KMS-11 (cell line): ENCODE results near the gene CMIP.

Experiments
- H2AFZ ChIP-seq: fragments of 200-600 bp; sonication (generic); 2 replicates; pipeline ENCODE4 v1.6.1; 2016; ENCODE audit warnings: antibody characterized with exemption, mixed run types, low read depth
- H3K27ac ChIP-seq: fragments of 200-600 bp; sonication (generic); 2 replicates; pipeline ENCODE4 v1.6.1; 2016; ENCODE audit warnings: mild to moderate bottlenecking, mixed run types
- H3K27me3 ChIP-seq: fragments of 200-600 bp; sonication (generic); 2 replicates; pipeline ENCODE4 v1.6.1; 2017; ENCODE audit warnings: mild to moderate bottlenecking, low read depth, mixed run types, moderate library complexity; ENCODE audit not compliant: insufficient read depth
- H3K36me3 ChIP-seq: fragments of 200-600 bp; sonication (generic); 2 replicates; pipeline ENCODE4 v1.6.1; 2017; ENCODE audit warnings: mild to moderate bottlenecking, mixed run types; ENCODE audit not compliant: insufficient read depth
- H3K4me1 ChIP-seq: fragments of 200-600 bp; sonication (generic); 2 replicates; pipeline ENCODE4 v1.6.1; 2016; ENCODE audit warnings: mild to moderate bottlenecking, low read depth, mixed run types; ENCODE audit not compliant: poor library complexity, severe bottlenecking
- H3K4me2 ChIP-seq: fragments of 200-600 bp; sonication (generic); 2 replicates; pipeline ENCODE4 v1.7.0; 2016; ENCODE audit warnings: mild to moderate bottlenecking, mixed run types
- H3K4me3 ChIP-seq: fragments of 200-600 bp; sonication (generic); IDR thresholded peaks from 2 replicates; pipeline ENCODE4 v1.6.1; 2017; ENCODE audit warnings: low read depth, low read length, mixed read lengths; ENCODE audit not compliant: insufficient read depth
- H3K79me2 ChIP-seq: fragments of 200-600 bp; sonication (generic); 2 replicates; pipeline ENCODE4 v1.6.1; 2016; ENCODE audit warnings: low read depth, mixed run types; ENCODE audit not compliant: insufficient read depth
- H3K9ac ChIP-seq: fragments of 200-600 bp; sonication (generic); 2 replicates; pipeline ENCODE4 v1.6.1; 2016; ENCODE audit warnings: mild to moderate bottlenecking, mixed run types
- H4K20me1 ChIP-seq: fragments of 200-600 bp; sonication (generic); 2 replicates; pipeline ENCODE4 v1.6.1; 2016; ENCODE audit warnings: mild to moderate bottlenecking, mixed run types; ENCODE audit not compliant: insufficient read depth
- TF ChIP-seq, protein P1 (sequence below): fragments of 200-600 bp; sonication (generic); conservative IDR thresholded peaks from 2 replicates; pipeline ENCODE4 v1.6.1; 2017; ENCODE audit warnings: low read depth, mild to moderate bottlenecking, antibody characterized with exemption, low read length, moderate library complexity, mixed read lengths

CMIP gene

GRCh38 chr16:81614171-81614570 is 169.6 kb downstream of the CMIP start:
- Histone ChIP-seq H3K4me3 (no peak overlapping the region), H3K4me1 (peaks cover 33% of the 10 kb centered on the region), H3K27me3 (no peaks in the 10 kb centered on the region), H4K20me1 (0 out of 2 replicates have a peak, but pooled peaks cover 3% of the 10 kb centered on the region), H3K4me2 (no peak overlapping the region), H3K9ac (no peak overlapping the region), H3K79me2 (peaks cover 6% of the 10 kb centered on the region; the same call in 1 of the 2 replicates), H2AFZ (no peak overlapping the region), H3K36me3 (peaks cover 5% of the 10 kb centered on the region; the same call in 1 of the 2 replicates), H3K27ac (no peak overlapping the region)
- TF ChIP-seq, protein P1, sequence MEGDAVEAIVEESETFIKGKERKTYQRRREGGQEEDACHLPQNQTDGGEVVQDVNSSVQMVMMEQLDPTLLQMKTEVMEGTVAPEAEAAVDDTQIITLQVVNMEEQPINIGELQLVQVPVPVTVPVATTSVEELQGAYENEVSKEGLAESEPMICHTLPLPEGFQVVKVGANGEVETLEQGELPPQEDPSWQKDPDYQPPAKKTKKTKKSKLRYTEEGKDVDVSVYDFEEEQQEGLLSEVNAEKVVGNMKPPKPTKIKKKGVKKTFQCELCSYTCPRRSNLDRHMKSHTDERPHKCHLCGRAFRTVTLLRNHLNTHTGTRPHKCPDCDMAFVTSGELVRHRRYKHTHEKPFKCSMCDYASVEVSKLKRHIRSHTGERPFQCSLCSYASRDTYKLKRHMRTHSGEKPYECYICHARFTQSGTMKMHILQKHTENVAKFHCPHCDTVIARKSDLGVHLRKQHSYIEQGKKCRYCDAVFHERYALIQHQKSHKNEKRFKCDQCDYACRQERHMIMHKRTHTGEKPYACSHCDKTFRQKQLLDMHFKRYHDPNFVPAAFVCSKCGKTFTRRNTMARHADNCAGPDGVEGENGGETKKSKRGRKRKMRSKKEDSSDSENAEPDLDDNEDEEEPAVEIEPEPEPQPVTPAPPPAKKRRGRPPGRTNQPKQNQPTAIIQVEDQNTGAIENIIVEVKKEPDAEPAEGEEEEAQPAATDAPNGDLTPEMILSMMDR: no peak

- H3K9ac ChIP-seq: no peak overlapping the region
- no peak overlapping the region for H3K4me2 ChIP-seq
- peaks cover 33% of the 10 kb centered on the region for H3K4me1 ChIP-seq
- TF ChIP-seq, protein P1: no peak
- 0 out of 2 replicates have a peak, but pooled peaks cover 3% of the 10 kb centered on the region for H4K20me1 ChIP-seq
- H2AFZ ChIP-seq: no peak overlapping the region
- no peak overlapping the region for H3K4me3 ChIP-seq
- H3K27me3 ChIP-seq: no peaks in the 10 kb centered on the region
- H3K36me3 ChIP-seq: peaks cover 5% of the 10 kb centered on the region; the same call in 1 of the 2 replicates
- no peak overlapping the region for H3K27ac ChIP-seq
- peaks cover 6% of the 10 kb centered on the region; the same call in 1 of the 2 replicates for H3K79me2 ChIP-seq
These were observed 170.2 kb downstream of the CMIP start for GRCh38 chr16:81614654-81615359.

GRCh38 chr16:81615411-81615810 is 170.8 kb downstream of the CMIP start:
- TF ChIP-seq, protein P1: no peak
- 0 out of 2 replicates have a peak, but pooled peaks cover 3% of the 10 kb centered on the region for H4K20me1 ChIP-seq
- H3K79me2 ChIP-seq: peaks cover 6% of the 10 kb centered on the region; the same call in 1 of the 2 replicates
- peaks cover 33% of the 10 kb centered on the region for H3K4me1 ChIP-seq
- H3K27ac ChIP-seq: no peak overlapping the region
- H3K9ac ChIP-seq: no peak overlapping the region
- no peak overlapping the region for H3K4me3 ChIP-seq
- peak overlapping the region; percentile 30; the same call in 1 of the 2 replicates for H3K4me2 ChIP-seq
- no peaks in the 10 kb centered on the region for H3K27me3 ChIP-seq
- no peak overlapping the region for H2AFZ ChIP-seq
- H3K36me3 ChIP-seq: peaks cover 5% of the 10 kb centered on the region; the same call in 1 of the 2 replicates

DNA sequence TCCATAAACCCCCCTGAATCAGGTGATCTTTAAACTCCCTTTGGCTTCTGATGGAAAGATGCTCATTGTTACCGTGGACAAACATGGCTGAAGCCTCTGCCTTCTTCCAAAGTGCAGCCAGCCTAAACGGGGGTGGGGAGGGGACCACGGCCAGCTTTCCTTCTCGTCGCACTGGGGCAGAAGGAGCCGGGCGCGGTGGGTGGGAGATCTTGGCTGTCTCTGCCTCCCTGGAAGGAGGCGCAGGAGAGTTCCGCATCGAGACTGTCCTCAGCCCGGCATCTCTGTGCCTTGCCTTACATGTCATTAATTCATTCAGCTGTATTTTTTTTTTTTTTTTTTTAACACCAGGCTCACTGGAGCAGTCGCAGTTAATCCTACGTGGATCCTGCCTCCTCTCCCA is 171.2 kb downstream of the CMIP start:
- Histone ChIP-seq H2AFZ (no peak overlapping the region), H4K20me1 (0 out of 2 replicates have a peak, but pooled peaks cover 3% of the 10 kb centered on the region), H3K4me1 (peaks cover 33% of the 10 kb centered on the region), H3K4me3 (no peak overlapping the region), H3K4me2 (peak overlapping the region; percentile 30; the same call in 1 of the 2 replicates), H3K9ac (no peak overlapping the region), H3K27ac (peak overlapping the region; percentile 55; the same call in 1 of the 2 replicates), H3K79me2 (peaks cover 6% of the 10 kb centered on the region; the same call in 1 of the 2 replicates), H3K27me3 (no peaks in the 10 kb centered on the region), H3K36me3 (peaks cover 5% of the 10 kb centered on the region; the same call in 1 of the 2 replicates)
- TF ChIP-seq, protein P1: no peak
